Activated T-cell treated with anti-CD3 and anti-CD28 coated beads for 4 hours (primary cell): ENCODE measurements around the gene DUT.

ENCODE experiments used
- DNase-seq: peaks from one replicate; pipeline ENCODE4 v3.0.0-alpha.2; 2020

DUT gene

GRCh38 chr15:48373821-48374451 lies 42.7 kb downstream of the DUT start:
- no peak for DNase-seq

- no peak for DNase-seq
These were observed 43.2 kb downstream of the DUT start for GRCh38 chr15:48374472-48374871.

GRCh38 chr15:48375767-48376166 lies 44.5 kb downstream of the DUT start:
- DNase-seq, result no peak

GRCh38 chr15:48380198-48380597 lies 49.0 kb downstream of the DUT start:
- DNase-seq, result no peak

- DNase-seq, result no peak
These were observed 50.6 kb downstream of the DUT start for GRCh38 chr15:48381861-48382260.

- DNase-seq, result no peak
These were observed 51.8 kb downstream of the DUT start for GRCh38 chr15:48383031-48383430.

- no peak for DNase-seq
These were observed 53.4 kb downstream of the DUT start for GRCh38 chr15:48384616-48385015.

GRCh38 chr15:48385031-48385830 lies 54.0 kb downstream of the DUT start:
- DNase-seq, result no peak

GRCh38 chr15:48388016-48388851 lies 57.0 kb downstream of the DUT start:
- no peak for DNase-seq

GRCh38 chr15:48388910-48389309 lies 57.7 kb downstream of the DUT start:
- DNase-seq, result no peak

GRCh38 chr15:48389691-48390143 lies 58.5 kb downstream of the DUT start:
- no peak for DNase-seq

- DNase-seq, result no peak
These were observed 60.7 kb downstream of the DUT start for GRCh38 chr15:48391950-48392349.

GRCh38 chr15:48392356-48392755 lies 61.1 kb downstream of the DUT start:
- no peak for DNase-seq
